GM12801 (cell line): ENCODE data around the gene HDAC4.

Experiments
- TF ChIP-seq, protein P1 (sequence below): IDR thresholded peaks from one replicate; pipeline ENCODE4 v1.5.1; 2011; ENCODE audit warnings: control low read depth; ENCODE audit not compliant: insufficient read length; ENCODE audit errors: extremely low read depth

HDAC4 gene

DNA sequence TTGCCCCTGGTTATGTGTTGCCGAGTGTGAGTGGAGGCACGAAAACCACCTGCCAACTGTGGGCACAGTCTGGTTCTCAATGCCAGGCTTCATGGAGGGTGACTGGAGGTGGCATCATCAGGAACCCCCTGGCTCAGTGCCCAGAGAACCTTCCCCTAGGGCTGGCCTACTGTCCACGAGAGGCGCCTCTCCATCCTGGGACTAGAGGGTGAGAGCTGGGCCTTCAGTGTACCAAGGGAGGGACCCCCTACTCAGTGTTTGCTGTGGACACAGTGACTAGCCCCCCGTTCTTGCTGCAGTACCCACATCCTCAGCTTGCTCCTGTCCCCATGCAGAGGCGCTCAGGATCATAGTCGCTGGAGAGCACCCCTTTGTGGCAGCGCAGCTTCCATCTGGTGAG lies 202.6 kb downstream of the HDAC4 start:
- TF ChIP-seq, protein P1, sequence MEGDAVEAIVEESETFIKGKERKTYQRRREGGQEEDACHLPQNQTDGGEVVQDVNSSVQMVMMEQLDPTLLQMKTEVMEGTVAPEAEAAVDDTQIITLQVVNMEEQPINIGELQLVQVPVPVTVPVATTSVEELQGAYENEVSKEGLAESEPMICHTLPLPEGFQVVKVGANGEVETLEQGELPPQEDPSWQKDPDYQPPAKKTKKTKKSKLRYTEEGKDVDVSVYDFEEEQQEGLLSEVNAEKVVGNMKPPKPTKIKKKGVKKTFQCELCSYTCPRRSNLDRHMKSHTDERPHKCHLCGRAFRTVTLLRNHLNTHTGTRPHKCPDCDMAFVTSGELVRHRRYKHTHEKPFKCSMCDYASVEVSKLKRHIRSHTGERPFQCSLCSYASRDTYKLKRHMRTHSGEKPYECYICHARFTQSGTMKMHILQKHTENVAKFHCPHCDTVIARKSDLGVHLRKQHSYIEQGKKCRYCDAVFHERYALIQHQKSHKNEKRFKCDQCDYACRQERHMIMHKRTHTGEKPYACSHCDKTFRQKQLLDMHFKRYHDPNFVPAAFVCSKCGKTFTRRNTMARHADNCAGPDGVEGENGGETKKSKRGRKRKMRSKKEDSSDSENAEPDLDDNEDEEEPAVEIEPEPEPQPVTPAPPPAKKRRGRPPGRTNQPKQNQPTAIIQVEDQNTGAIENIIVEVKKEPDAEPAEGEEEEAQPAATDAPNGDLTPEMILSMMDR: no peak

GRCh38 chr2:239197146-239197545 lies 203.7 kb downstream of the HDAC4 start:
- TF ChIP-seq, protein P1: no peak

GRCh38 chr2:239196474-239197021 lies 204.3 kb downstream of the HDAC4 start:
- TF ChIP-seq, protein P1: no peak

DNA sequence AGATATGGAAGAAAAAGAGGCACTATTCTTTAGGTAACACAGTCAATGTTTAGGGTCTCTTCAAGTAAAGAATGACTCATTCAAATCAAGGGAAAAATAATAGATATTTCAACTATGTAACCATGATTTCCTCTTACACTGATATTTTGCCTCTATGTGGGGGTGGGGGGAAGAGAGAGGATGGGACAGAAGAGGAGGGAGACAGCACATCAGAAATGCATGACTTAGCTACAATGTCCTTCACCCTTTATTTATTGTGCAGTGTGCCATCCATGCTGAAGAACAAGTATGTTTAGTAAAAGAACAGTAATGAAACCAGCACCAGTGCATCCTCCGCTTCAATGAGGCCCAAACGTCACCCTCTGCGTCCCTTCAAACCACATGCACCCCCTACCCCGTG lies 204.8 kb downstream of the HDAC4 start:
- TF ChIP-seq, protein P1: no peak

GRCh38 chr2:239195318-239195871 lies 205.4 kb downstream of the HDAC4 start:
- TF ChIP-seq, protein P1: no peak

DNA sequence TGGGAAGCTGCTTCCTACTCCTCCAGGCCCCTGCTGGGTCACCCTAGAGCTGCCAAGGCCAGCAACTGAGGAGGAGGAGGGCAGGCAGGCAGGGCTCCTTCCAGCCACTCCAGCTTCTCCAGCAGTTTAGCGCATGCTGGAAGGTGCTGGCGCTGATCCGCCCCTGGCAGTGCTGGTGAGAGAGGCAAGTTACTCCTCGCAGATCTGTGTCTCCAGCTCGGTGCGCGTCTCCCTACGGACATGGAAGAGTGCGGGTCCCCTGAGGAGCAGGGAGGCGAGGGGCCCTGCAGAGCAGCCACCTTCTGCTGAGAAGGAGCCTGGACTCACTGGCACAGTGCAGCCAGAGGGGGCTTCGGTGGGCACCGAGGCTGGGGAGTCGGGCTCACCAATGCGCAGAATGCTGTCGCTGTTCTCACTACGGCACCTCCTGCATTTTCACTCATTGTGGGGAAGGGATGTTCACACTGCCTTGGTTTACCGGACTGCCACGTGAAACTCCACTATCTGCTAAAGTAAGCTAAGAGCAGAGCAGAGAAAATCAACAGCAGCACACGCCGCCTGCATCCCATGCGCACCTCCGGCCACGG lies 206.0 kb downstream of the HDAC4 start:
- TF ChIP-seq, protein P1: no peak

- TF ChIP-seq, protein P1: no peak
These were observed 206.7 kb downstream of the HDAC4 start for GRCh38 chr2:239193925-239194677.
